DMS53 treated with DMSO at 0.1 percent for 48 hours (cell line): ENCODE measurements around the gene HNRNPUL2.
A peak's percentile ranks its signal among the peaks of the same experiment; 100 is the strongest.
"Not testable (repeated sequence)": the region's sequence is repeated elsewhere in the genome, so short reads cannot be mapped to it uniquely, and the experiment has no call there.

ENCODE experiments used
- DNase-seq: peaks from one replicate; lab custom pipeline; 2025; ENCODE audit not compliant: unreplicated experiment; lab: John Stamatoyannopoulos, UW

Gene HNRNPUL2

DNA sequence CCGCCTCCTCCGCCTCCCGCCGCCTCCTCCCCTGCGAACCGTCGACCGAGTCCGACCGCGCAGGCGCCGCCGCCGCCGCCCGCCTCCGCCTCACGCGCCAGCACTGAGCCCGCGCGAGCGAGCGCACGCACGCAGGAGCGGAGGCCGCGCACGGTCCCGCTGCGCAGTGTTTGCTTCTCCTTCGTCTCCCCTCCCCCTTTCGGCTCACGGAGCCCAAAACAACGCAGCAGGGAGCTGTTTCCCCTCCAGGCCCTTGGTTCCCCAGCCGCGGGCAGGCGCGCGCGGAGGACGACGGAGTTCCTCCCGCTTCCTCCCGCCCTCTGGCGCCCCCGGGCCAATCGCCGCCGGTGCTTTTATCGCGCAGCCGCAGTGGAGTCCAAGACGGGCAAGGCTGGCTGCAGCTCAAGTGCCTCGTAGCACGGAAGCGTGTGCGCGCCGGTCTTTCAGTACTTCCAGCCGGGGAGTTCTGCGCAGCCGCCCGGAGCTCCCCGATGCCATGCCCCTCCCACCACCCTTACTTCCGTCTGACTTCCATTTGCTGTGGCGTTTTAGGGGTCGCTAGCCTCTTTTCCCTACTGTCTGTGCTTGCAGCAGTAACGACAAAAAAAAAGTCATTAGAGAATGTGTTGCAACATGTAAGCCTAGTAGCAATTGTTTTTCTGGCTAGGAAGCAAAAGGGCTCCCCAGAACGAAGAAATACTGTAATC lies at the start of gene HNRNPUL2:
Gene HNRNPUL2, minus strand, starts transcription at position 293 of the 707 bp plus-strand sequence. CDS start 301 bp downstream, outside the sequence.
- DNase-seq = peak; percentile 97

DNA sequence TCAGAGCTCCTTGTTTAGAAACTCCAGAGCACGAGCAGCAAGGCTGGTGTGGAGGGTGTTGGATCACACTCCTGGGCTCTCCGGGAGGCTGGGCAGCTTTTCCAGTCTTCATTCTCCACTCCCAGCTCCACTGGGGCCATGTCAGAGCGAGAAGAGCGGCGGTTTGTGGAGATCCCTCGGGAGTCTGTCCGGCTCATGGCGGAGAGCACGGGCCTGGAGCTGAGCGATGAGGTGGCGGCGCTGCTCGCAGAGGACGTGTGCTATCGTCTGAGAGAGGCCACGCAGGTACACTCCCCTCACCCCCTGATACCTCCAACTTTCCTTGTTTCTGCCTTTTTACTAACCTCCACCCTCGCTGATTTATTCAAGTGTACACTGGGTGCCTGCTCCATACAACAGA lies 48.4 kb upstream of the HNRNPUL2 start:
- no peak for DNase-seq

DNA sequence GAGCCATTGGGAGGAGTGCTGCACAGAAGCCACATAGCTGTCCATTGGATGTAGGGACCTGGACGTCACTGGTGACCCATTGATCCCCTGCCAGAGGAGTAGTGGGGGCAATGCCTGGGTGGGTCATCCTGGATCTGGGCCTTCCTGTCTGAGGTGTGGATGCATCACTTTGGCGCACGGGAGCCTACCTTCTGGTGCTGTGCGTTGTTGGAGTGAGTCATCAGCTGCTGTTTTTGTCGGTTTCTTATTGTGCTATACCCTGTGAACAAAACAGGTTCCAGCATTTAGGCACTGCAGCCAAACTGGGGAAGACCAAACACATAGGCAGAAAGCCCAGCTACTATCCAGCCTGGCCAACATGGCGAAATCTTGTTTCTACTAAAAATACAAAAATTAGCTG lies 47.1 kb upstream of the HNRNPUL2 start:
- DNase-seq = no peak

DNA sequence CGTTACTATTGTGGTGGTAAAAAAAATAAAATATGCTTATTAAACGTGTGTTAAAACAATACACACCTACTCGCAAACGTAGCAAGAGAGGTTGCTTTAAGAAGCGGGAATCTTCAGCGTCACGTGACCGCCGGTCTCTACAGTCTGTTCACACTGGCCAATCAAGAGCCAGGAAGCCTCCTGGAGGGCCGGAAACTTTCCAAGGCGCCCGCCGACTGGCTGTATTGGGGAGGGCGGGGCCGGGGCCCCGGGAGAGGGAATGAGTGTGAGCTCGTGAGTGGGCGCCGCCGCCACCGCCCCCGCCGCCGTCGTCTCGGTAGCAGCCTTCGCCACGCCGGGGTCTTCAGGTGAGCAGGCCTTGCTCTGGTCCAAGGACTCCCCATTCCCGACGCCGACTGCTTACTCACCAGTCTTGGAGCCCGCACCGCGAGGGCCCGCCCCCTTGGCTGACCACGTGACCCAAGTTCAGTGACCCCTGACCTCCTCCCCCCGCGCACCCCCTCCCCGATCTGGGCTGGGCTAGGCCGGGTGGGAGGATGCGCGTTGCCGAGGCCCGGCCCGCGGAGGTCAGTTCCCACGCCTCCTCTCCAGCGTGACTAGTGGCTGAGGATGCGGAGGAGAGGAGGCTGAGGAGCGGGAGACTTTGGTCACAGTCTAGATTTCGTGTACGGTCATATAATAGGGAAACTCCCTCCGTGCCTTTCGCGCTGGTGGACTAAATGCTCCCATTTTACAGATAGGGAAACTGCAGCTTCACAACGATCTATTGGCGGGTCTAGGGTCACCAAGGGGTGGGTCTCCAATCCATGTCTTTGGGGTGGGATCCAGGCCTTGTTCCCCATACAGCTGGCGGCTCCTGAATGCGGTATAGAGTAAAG lies 44.1 kb upstream of the HNRNPUL2 start, which contains the start of gene TAF6L:
Gene TAF6L, plus strand, starts transcription at position 253 of the 878 bp plus-strand sequence. CDS start 4,388 bp downstream, outside the sequence.
- DNase-seq = peak; percentile 94

DNA sequence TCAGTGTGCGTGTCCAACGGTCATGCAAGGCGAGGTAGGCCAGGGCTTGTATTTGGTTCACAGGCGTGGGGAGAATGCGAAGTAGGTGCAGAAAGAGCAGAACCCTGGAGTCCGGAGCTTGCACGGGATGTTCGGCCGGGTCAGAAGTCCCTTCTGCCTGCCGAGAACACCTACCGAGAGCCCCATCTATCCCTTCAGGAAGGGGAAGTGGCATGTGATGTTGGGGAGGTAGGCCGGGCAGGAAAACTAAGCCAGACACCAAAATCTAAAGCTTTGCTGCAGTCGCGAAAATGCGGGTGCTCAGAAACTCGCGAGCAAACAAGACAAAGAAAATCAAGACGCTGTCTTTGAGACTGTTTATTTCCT lies 43.5 kb upstream of the HNRNPUL2 start:
- DNase-seq = no peak

DNA sequence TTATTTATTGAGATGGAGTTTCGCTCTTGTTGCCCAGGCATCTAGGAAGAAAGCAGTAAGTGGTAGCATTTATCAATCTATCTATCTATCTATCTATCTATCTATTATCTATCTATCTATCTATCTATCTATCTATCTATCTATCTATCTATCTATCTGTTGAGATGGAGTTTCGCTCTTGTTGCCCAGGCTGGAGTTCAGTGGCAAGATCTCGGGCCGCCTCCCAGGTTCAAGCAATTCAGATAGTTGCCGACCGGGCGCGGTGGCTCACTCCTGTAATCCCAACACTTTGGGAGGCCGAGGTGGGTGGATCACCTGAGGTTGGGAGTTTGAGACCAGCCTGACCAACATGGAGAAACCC lies 33.6 kb upstream of the HNRNPUL2 start:
- not testable (repeated sequence) for DNase-seq

DNA sequence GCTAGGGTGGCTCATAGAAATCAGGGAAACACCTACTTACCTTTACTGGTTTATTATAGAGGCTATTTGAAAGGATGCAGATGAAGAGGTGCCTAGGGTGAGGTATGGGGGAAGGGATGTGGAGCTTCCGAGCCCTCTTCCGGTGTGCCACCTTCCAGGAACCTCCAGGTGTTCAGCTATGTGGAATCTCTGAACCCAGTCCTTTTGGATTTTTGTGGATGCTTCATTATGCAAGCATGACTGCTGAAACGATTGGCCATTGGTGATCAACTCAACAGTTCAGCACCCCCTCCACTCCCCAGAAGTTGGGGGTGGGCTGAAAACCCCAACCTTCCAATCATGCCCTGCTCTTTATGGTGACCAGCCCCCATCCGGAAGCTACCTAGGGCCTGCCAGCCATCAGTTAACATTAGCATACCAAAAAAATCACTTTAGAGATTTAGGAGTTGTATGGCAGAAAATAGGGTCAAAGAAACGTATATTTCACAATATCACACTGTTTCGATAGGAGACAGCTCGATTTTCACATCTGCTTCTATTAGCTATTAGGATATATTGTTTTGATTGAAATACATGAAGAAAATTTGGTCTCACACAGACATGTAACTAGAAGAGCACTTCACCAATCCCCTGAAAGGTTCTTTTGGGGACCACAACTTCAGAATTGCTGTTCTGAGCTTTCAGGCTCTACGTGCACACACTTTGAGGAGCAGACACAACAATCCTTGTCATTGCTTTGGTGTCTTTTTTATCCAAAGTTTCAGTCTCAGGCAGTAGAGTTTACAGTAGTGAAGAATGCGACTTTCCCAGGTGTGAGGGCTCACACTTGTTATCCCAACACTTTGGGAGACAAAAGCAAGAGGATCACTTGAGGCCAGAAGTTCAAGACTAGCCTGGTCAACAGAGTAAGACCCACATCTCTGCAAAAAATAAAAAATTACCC lies 30.9 kb upstream of the HNRNPUL2 start:
- no peak for DNase-seq

DNA sequence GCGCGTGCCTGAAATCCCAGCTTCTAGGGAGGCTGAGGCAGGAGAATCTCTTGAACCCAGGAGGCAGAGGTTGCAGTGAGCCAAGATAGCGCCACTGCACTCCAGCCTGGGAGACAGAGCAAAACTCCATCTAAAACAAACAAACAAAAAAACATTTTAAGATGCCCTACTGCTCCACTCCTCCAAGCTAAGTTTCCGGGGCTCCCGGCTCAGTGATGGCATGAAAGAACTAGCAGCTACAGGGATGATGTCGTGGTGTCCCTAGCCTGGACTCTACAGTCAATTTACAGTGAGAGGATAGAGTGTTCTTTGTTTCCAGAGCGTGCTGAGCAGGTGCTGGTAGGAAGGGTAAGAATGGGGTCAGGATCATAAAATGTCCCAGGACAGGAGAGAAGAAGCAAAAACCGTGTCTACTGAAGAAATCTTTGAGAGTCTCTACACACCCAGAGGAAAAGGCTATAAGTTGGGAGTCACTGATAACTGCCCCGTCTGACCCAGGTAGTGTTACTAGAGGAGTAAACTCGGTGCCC lies 27.9 kb upstream of the HNRNPUL2 start:
- no peak for DNase-seq

DNA sequence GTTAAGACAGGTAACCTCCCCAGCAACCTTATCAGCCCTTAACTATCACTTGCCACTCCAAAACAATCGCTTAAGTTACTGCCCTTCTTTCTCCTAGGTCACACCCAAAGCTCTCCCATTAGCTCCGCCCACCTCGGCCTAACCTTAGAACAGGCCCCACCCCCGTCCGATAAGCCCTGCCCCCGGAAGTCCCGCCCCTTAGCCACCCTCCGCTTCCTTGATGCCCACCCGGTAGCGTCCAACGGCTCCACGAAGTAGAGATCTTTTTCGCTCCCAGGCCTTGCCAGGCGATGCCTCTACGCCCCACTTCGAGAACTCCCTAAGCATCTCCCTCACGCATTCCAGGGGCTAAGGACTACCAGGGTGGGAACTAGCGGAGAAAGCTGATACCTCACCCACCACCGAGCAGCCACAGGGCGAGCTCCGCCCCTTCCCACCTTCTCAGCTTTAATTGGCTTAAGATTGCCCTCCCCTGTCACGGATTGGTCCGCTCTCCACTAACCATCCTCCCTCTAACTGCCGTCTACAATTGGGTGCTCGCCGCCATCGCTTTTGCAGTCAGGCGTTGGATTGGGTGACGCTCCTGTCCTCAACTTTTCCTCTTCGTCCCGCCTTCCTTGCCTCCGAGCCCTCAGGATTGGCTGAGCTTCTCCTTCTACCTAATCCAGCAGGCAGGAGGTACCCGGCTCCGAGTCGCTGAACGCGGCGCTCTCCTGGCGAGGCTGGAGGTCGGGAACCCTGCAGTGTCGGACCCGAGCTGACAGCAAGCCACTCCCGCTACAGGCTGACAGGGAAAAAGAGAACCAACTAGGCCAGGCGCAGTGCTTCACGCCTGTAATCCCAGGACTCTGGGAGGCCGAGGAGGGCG lies 26.7 kb upstream of the HNRNPUL2 start, which contains the start of gene ZBTB3:
Gene ZBTB3, minus strand, starts transcription at position 425 of the 868 bp plus-strand sequence. CDS start 496 bp downstream, outside the sequence.
- peak; percentile 98 for DNase-seq

DNA sequence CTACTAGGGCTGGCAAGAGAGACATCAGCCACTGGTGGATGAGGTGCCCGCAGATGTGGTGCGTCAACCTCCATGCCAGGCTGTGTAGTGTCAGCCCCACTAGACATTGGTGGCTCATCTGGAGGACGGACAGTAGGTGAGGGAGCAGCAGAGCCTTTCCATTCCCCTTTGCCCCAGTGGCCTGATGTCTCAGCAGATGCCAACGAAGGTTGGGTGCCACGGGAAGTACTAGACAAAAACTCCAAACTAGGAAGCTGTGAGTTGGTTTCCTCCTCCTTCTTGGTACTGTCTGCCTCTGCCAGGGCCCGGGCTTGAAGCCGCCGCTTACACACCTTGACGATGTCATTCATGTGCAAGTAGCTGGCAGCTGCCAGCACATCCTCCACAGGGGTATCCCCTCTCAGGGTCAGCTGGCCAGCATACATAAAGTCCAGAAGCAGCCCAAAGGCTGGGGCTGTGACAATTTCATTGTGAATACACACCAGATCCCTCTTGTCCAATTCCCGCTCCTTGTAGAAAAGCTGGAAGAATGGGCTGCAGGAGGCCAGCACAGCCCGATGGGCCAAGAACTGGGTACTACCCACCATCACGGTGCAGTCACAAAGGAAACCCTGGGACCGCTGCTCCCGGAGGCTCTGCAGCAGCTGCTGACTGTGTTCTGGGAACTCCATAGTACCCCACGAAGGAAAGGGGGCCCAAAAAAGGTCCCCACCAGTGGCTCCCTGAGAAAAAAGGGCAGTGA lies 25.9 kb upstream of the HNRNPUL2 start:
- no peak for DNase-seq

DNA sequence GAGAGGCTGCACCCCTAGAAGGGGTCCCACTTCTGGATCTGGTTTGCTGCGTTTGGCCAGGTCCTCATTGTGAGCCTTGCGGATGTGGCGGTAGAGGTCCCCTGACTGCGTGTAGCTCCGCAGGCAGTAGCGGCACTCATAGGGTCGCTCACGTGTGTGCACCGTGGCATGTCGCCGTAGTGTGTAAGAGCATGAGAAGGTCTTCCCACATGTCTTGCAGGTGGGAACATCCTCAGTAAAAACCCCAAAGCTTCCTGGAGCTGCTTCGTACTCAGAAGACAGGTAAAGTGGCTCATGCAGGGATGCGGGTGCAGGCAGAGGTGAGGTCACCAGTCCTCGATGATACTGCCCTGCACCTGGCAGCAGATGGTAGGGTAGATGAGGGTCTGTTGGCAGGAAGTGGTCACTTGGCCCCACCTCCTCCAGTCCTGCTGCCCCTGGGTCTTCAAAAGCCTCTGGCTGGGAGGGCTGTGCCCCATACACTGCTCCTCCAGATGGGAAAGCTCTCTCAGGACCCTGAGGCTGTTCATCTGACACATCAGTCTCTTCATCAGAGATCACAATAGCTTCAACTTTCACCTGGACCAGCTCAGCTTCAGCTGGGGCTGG lies 25.0 kb upstream of the HNRNPUL2 start:
- DNase-seq = no peak

DNA sequence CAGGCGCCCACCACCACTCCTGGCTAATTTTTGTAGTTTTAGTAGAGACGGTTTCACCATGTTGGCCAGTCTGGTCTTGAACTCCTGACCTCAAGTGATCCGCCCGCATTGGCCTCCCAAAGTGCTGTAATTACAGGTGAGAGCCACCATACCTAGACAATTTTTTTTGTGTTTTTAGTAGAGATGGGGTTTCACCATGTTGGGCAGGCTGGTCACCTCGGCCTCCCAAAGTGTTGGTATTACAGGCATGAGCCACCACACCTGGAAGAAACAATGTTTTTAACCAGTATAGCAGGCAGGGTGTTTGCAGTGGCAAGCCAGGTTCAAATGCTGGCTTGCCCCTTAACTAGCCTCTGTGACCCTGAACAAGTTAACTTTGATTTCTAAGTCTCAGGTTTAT lies 22.7 kb upstream of the HNRNPUL2 start:
- not testable (repeated sequence) for DNase-seq

DNA sequence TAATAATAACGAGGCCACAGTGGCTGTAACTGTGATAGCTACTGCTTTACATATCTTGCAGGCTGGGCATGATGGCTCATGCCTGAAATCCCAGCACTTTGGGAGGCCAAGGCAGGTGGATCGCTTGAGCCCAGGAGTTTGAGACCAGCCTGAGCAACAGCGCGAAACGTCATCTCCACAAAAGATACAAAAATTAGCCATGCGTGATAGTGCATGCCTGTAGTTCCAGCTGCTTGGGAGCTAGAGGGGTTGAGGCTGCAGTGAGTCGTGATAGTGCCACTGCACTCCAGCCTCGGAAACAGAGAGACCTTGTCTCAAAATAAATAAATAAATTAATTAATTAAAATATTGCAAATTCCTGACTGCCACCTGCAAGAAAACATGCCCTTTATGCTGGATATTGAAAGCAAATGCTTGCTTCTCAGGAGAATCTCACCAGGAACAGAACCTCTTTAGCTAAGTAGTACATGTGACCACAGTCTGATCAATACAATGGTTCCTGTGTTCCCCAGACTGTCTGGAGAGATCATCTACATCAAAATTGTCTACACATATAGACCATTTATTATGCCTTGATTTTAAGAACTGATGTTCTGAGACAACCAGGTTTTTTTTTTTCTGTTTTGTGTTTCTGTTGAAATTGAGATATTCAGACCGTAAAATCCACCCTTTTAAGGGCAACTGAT lies 20.4 kb upstream of the HNRNPUL2 start:
- no peak for DNase-seq

DNA sequence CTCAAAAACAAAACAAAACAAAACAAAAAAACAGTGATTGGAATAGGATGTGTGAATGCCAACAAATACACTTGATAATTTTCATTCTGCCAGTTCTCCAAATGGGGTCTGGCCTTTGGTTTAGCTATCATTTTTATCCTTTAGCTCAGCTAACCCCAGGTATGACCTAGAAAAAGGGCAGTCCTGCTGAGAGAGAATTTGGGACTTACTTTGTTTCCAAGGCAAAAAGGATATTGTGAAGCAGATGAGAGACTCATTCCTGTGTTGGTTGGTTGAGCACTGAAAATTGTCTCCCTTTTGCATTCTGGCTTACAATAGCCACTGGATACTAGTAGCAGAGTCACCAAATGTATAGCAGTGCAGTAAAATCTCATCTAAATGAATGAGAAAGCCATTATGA lies 9.9 kb upstream of the HNRNPUL2 start:
- DNase-seq = no peak

DNA sequence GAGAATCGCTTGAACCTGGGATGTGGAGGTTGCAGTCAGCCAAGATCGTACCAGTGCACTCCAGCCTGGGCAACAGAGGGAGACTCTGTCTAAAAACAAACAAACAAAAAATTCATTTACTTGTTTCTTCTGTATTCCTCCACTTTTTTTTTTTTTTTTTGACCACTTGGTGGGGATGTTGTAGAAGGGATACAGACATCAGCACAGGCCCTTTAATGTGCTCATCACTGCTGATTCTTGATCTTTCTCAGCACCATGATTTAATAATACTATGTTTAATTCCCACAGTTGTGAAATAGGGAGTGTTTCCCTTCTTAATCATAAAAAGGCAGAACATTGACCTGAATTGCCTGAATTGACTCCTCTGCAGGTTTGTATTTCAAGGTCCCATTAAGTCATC lies 5.6 kb upstream of the HNRNPUL2 start:
- DNase-seq = no peak

DNA sequence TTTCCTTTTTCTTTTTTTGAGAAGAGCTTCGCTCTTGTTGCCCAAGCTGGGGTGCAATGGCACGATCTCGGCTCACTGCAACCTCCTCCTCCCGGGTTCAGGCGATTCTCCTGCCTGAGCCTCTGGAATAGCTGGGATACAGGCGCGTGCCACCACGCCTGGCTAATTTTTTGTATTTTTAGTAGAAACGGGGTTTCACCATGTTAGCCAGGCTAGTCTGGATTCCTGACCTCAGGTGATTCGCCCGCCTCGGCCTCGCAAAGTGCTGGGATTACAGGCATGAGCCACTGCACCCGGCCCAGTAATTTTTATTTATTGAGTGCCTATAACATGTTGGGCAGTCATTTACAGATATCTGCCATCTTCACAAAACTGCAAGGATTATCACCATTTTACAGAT lies 2.8 kb upstream of the HNRNPUL2 start:
- DNase-seq = not testable (repeated sequence)

DNA sequence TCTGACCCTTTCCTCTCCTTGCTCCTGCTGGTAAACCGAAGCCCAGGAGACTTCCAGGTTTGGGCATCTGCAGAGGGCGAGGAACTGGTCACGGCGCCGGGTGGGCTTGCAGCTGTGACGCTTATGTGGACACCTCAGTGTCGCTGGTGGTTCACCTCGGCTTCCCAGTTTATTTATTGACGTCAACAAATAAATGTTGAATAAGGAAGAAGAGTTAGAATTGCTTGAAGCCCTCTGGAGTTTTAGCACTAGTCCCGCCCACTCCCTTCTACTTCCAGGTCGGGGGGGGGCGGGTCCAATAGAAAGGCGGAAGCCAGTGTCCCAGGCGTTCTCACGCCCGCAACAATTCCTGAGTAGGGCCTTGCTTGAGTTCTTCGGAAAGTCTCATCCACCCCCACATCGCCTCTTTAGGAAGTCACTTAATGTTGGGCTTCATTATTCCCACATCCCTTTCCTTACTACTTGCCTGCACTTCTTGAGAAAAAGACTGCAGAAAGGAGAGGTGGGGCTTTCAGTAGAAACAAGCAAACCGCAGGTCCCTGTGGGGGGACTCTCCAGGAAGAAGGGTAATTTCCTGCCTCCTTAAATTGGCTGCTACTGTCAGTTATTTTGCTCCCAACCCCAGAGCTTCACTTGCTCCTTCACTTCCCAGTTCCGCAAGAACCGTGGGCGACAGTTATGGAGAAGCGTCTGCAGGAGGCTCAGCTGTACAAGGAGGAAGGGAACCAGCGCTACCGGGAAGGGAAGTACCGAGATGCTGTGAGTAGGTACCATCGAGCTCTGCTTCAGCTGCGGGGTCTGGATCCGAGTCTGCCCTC lies 1.1 kb upstream of the HNRNPUL2 start, which contains the start of gene TTC9C:
Gene TTC9C, plus strand, starts transcription at position 316 of the 818 bp plus-strand sequence. Its CDS starts 363 bp downstream, at position 679.
- DNase-seq = peak; percentile 83
